ENCODE measurements around the gene DLGAP4. TPM values are rescaled to one million over a fixed set of nuclear protein-coding genes. Genes with fewer than 3 reads are reported as not detected.
A peak's percentile ranks its signal among the peaks of the same experiment; 100 is the strongest.

DLGAP4 gene
- total and polyA plus RNA-seq, 2 of the 13 experiments (the other 11 are each of a cell fraction or from before 2014, with no cell fraction given) = 15.2 to 26.7 TPM

DNA sequence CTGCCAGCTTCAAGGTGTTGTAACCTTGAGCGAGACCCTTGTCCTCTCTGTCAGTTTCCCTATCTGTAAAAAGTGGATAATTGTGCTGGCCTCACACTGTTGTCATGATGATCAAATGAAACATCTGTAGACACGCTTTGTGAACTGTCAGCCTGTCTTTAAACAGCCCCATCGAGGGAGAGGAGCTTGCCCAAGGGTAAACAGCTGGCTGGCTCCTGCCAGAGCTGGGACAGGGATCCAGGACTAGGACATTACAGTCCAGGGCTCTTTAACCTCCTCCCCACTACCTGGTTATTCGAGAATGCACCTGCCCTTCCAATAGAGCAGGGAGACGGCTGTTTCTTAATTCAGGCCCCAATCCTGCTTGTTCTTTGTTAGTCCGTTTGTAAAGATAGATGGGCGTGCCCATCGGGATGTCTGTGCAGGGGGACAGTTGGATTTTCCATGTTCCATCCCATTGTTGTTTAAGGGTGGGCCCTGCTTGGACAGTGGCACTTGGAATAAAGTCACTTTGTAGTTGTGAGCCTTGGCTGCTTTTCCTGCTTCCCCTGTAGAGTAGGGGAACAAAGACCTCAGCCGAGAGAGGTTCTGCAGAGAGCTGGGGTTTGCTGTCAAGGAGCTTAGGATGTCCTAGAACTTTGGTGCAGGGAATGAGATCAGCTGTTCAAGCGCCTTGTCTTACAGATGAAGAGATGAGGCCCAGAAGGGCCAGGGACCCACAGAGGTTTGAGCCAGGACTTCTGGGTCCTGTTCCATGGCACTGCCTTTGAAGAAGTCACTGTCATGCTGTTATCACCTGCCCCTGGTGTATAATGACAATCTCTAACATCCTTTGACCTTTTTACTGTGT lies 157.3 kb downstream of the DLGAP4 start (continued):
- TF ChIP-seq, protein P1, sequence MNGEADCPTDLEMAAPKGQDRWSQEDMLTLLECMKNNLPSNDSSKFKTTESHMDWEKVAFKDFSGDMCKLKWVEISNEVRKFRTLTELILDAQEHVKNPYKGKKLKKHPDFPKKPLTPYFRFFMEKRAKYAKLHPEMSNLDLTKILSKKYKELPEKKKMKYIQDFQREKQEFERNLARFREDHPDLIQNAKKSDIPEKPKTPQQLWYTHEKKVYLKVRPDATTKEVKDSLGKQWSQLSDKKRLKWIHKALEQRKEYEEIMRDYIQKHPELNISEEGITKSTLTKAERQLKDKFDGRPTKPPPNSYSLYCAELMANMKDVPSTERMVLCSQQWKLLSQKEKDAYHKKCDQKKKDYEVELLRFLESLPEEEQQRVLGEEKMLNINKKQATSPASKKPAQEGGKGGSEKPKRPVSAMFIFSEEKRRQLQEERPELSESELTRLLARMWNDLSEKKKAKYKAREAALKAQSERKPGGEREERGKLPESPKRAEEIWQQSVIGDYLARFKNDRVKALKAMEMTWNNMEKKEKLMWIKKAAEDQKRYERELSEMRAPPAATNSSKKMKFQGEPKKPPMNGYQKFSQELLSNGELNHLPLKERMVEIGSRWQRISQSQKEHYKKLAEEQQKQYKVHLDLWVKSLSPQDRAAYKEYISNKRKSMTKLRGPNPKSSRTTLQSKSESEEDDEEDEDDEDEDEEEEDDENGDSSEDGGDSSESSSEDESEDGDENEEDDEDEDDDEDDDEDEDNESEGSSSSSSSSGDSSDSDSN (CRISPR knock-in tag; IDR thresholded peaks at IDR 0.05) = no peak
- TF ChIP-seq, protein P2, sequence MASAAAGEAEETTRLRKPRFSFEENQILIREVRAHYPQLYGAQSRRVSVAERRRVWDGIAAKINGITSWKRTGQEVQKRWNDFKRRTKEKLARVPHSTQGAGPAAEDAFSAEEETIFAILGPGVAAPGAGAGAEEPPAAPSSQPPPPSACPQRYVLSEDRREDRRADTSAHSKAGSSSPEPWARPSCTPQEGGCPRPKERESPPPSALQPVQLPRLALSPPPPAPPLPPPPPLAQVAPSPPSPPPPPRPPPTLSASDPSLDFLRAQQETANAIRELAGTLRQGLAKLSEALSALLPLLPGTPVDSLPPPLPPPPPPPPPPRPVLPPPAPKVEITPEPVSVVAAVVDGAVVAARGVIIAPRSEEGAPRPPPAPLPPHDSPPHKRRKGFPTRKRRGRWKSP (CRISPR knock-in tag; IDR thresholded peaks at IDR 0.05) = no peak
- no peak for TF ChIP-seq YEATS2 (CRISPR knock-in tag; IDR thresholded peaks at IDR 0.05; ENCODE audit: borderline replicate concordance)
- TF ChIP-seq TGIF2 (CRISPR knock-in tag; IDR thresholded peaks at IDR 0.05) = peak; percentile 36; the same call in 1 of the 2 replicates
- TF ChIP-seq MNT (IDR thresholded peaks at IDR 0.05) = no peak
- no peak for TF ChIP-seq ELF3 (CRISPR knock-in tag; IDR thresholded peaks at IDR 0.05)
- no peak for TF ChIP-seq ZNF44 (CRISPR knock-in tag; IDR thresholded peaks at IDR 0.05)
- no peak for TF ChIP-seq RBM39 (IDR thresholded peaks at IDR 0.05; ENCODE audit: low read depth, low read length, poor library complexity, severe bottlenecking)
- no peak for TF ChIP-seq KAT2B (IDR thresholded peaks at IDR 0.05; ENCODE audit: borderline replicate concordance, low read depth, low read length)
- TF ChIP-seq CEBPG (CRISPR knock-in tag; IDR thresholded peaks at IDR 0.05) = no peak
- no peak for TF ChIP-seq CHD4 (IDR thresholded peaks at IDR 0.05; ENCODE audit: borderline replicate concordance, low read length)
- TF ChIP-seq ZNF451 (CRISPR knock-in tag; IDR thresholded peaks at IDR 0.05) = no peak
- TF ChIP-seq KLF11 (CRISPR knock-in tag; IDR thresholded peaks at IDR 0.05) = no peak
- no peak for TF ChIP-seq HOXA3 (CRISPR knock-in tag; IDR thresholded peaks at IDR 0.05)
- no peak; the same call in 1 of the 2 replicates for TF ChIP-seq DR1 (CRISPR knock-in tag; IDR thresholded peaks at IDR 0.05)
- TF ChIP-seq ZBTB34 (CRISPR knock-in tag; IDR thresholded peaks at IDR 0.05) = no peak
- TF ChIP-seq SP4 (CRISPR knock-in tag; IDR thresholded peaks at IDR 0.05) = no peak
- no peak for TF ChIP-seq NCOA1 (CRISPR knock-in tag; IDR thresholded peaks at IDR 0.05)
- TF ChIP-seq ZNF335 (CRISPR knock-in tag; IDR thresholded peaks at IDR 0.05) = no peak
- no peak for TF ChIP-seq NFE2L2 (IDR thresholded peaks at IDR 0.05; ENCODE audit: low read length)
- no peak for TF ChIP-seq YEATS4 (CRISPR knock-in tag; IDR thresholded peaks at IDR 0.05; ENCODE audit: borderline replicate concordance)
- TF ChIP-seq ZNF543 (CRISPR knock-in tag; IDR thresholded peaks at IDR 0.05) = no peak
- TF ChIP-seq ZNF616 (CRISPR knock-in tag; IDR thresholded peaks at IDR 0.05; ENCODE audit: low read depth) = no peak
- TF ChIP-seq ZNF839 (CRISPR knock-in tag; IDR thresholded peaks at IDR 0.05; ENCODE audit: borderline replicate concordance) = no peak
- no peak for TF ChIP-seq NCOA2 (CRISPR knock-in tag; IDR thresholded peaks at IDR 0.05)

Data from HepG2 (cell line).